DOHH2 (cell line): Measurements from ENCODE around the gene PLA2G4F.

Source experiments
- H3F3A ChIP-seq: fragments of 200-600 bp; sonication (generic), shearing (Covaris generic); 2 replicates; pipeline ENCODE4 v1.6.0; 2016; ENCODE audit warnings: antibody characterized with exemption, mild to moderate bottlenecking; ENCODE audit not compliant: control insufficient read depth, insufficient read depth
- H3K27ac ChIP-seq: fragments of 200-600 bp; sonication (generic); 2 replicates; pipeline ENCODE4 v1.5.1; 2014; ENCODE audit warnings: low read depth, mild to moderate bottlenecking, low read length, moderate library complexity
- H3K27me3 ChIP-seq: fragments of 200-600 bp; sonication (generic); 2 replicates; pipeline ENCODE4 v1.6.1; 2014; ENCODE audit warnings: mild to moderate bottlenecking, low read length, mixed read lengths; ENCODE audit not compliant: control insufficient read depth
- H3K36me3 ChIP-seq: fragments of 200-600 bp; sonication (generic); 2 replicates; pipeline ENCODE4 v1.6.1; 2014; ENCODE audit warnings: mild to moderate bottlenecking, low read length, moderate library complexity, mixed read lengths; ENCODE audit not compliant: control insufficient read depth
- H3K4me1 ChIP-seq: fragments of 200-600 bp; sonication (generic); 2 replicates; pipeline ENCODE4 v1.6.1; 2014; ENCODE audit warnings: mild to moderate bottlenecking, low read length, mixed read lengths; ENCODE audit not compliant: control insufficient read depth
- H3K4me2 ChIP-seq: fragments of 200-600 bp; sonication (generic); 2 replicates; pipeline ENCODE4 v1.6.0; 2014; ENCODE audit warnings: mild to moderate bottlenecking, low read length, moderate library complexity
- H3K4me3 ChIP-seq: fragments of 200-600 bp; sonication (generic); 2 replicates; pipeline ENCODE4 v1.5.1; 2014; ENCODE audit warnings: mild to moderate bottlenecking, low read length, mixed read lengths
- H3K79me2 ChIP-seq: fragments of 200-600 bp; sonication (generic); 2 replicates; pipeline ENCODE4 v1.6.1; 2014; ENCODE audit warnings: mild to moderate bottlenecking, low read length, mixed read lengths; ENCODE audit not compliant: control insufficient read depth
- H3K9me2 ChIP-seq: fragments of 200-600 bp; sonication (generic); replicated peaks from 2 replicates; pipeline ENCODE4 v1.6.1; 2014; ENCODE audit warnings: mild to moderate bottlenecking, low read length, mixed read lengths; ENCODE audit not compliant: control insufficient read depth
- H3K9me3 ChIP-seq: fragments of 200-600 bp; sonication (generic); 2 replicates; pipeline ENCODE4 v1.6.1; 2014; ENCODE audit warnings: antibody characterized with exemption, low read length, mixed read lengths; ENCODE audit not compliant: control insufficient read depth, insufficient read depth
- H4K20me1 ChIP-seq: fragments of 200-600 bp; sonication (generic); 2 replicates; pipeline ENCODE4 v1.6.0; 2014; ENCODE audit warnings: low read depth, mild to moderate bottlenecking, antibody characterized with exemption, low read length, moderate library complexity; ENCODE audit not compliant: control insufficient read depth, insufficient read depth
- CTCF ChIP-seq: fragments of 200-600 bp; sonication (generic); IDR thresholded peaks from one replicate; pipeline ENCODE4 v1.5.1; 2014; ENCODE audit warnings: antibody characterized with exemption, mild to moderate bottlenecking, low read depth, low read length; ENCODE audit not compliant: poor library complexity, severe bottlenecking
- EZH2phosphoT487 ChIP-seq: fragments of 200-600 bp; sonication (generic); IDR thresholded peaks from 2 replicates; pipeline ENCODE4 v1.6.1; 2017; ENCODE audit warnings: borderline replicate concordance, mild to moderate bottlenecking, antibody characterized with exemption, low read length, moderate library complexity, mixed read lengths

PLA2G4F gene

GRCh38 chr15:42152196-42152920, 4.1 kb downstream of the PLA2G4F start:
- H3K27ac ChIP-seq = no peak overlapping the region
- no peak overlapping the region for H3K4me3 ChIP-seq
- H3K9me2 ChIP-seq = no peaks in the 10 kb centered on the region
- no peaks in the 10 kb centered on the region for H3K27me3 ChIP-seq
- H3K4me1 ChIP-seq = no peaks in the 10 kb centered on the region
- no peak overlapping the region for H3K4me2 ChIP-seq
- no peaks in the 10 kb centered on the region for H3K9me3 ChIP-seq
- TF ChIP-seq EZH2phosphoT487 (no peak), CTCF (no peak)
- H3F3A ChIP-seq = no peaks in the 10 kb centered on the region
- H4K20me1 ChIP-seq = no peaks in the 10 kb centered on the region
- no peaks in the 10 kb centered on the region for H3K79me2 ChIP-seq
- H3K36me3 ChIP-seq = no peaks in the 10 kb centered on the region

- Histone ChIP-seq H3K4me2 (no peak overlapping the region), H3K9me3 (no peaks in the 10 kb centered on the region), H4K20me1 (no peaks in the 10 kb centered on the region), H3K36me3 (no peaks in the 10 kb centered on the region), H3K27me3 (no peaks in the 10 kb centered on the region), H3F3A (no peaks in the 10 kb centered on the region), H3K4me3 (no peak overlapping the region), H3K9me2 (no peaks in the 10 kb centered on the region), H3K4me1 (no peaks in the 10 kb centered on the region), H3K27ac (no peak overlapping the region), H3K79me2 (no peaks in the 10 kb centered on the region)
- TF ChIP-seq EZH2phosphoT487 (no peak), CTCF (no peak)
Measured at GRCh38 chr15:42151736-42152135, 4.7 kb downstream of the PLA2G4F start.

GRCh38 chr15:42151141-42151561, 5.3 kb downstream of the PLA2G4F start:
- H4K20me1 ChIP-seq = no peaks in the 10 kb centered on the region
- no peaks in the 10 kb centered on the region for H3K27me3 ChIP-seq
- no peak overlapping the region for H3K4me2 ChIP-seq
- H3K9me2 ChIP-seq = no peaks in the 10 kb centered on the region
- H3K27ac ChIP-seq = no peak overlapping the region
- TF ChIP-seq CTCF = no peak
- TF ChIP-seq EZH2phosphoT487 = no peak
- no peaks in the 10 kb centered on the region for H3K9me3 ChIP-seq
- no peaks in the 10 kb centered on the region for H3K79me2 ChIP-seq
- H3K4me3 ChIP-seq = no peak overlapping the region
- no peaks in the 10 kb centered on the region for H3K4me1 ChIP-seq
- no peaks in the 10 kb centered on the region for H3K36me3 ChIP-seq
- H3F3A ChIP-seq = no peaks in the 10 kb centered on the region
